Hepatocyte (in vitro differentiated cells): ENCODE results near the gene RANBP10.

Experiments used
- CTCF ChIP-seq: fragments of 200-600 bp; sonication (generic); IDR thresholded peaks from 2 replicates; pipeline ENCODE4 v1.5.1; 2016; ENCODE audit warnings: antibody characterized with exemption, mild to moderate bottlenecking; ENCODE audit not compliant: poor library complexity
- EZH2 ChIP-seq: fragments of 200-600 bp; sonication (generic); IDR thresholded peaks from 2 replicates; pipeline ENCODE4 v1.6.1; 2016; ENCODE audit warnings: antibody characterized with exemption, mild to moderate bottlenecking, borderline replicate concordance

- TF ChIP-seq EZH2 (no peak), CTCF (no peak)
Measured at GRCh38 chr16:67719048-67719777, 87.1 kb downstream of the RANBP10 start, which contains the start of gene GFOD2.
